ENCODE measurements around the gene CARNS1.
A peak's percentile ranks its signal among the peaks of the same experiment; 100 is the strongest.

CARNS1 gene

GRCh38 chr11:67433536-67434394 lies 18.3 kb downstream of the CARNS1 start:
- H3K9me3 Mint-ChIP-seq = no peaks in the 10 kb centered on the region
- peak overlapping the region; percentile 51 for H3K4me3 Mint-ChIP-seq
- H3K27me3 Mint-ChIP-seq = no peaks in the 10 kb centered on the region
- H3K27ac Mint-ChIP-seq = peak overlapping the region; percentile 87
- peaks cover 66% of the 10 kb centered on the region for H3K4me1 Mint-ChIP-seq (ENCODE audit: low read depth)
- H3K36me3 Mint-ChIP-seq (ENCODE audit: low read depth) = peaks cover 34% of the 10 kb centered on the region

- Mint-ChIP-seq H3K4me3 (peak overlapping the region; percentile 51), H3K27me3 (no peaks in the 10 kb centered on the region), H3K4me1 (ENCODE audit: low read depth) (peaks cover 68% of the 10 kb centered on the region), H3K27ac (peak overlapping the region; percentile 87), H3K36me3 (ENCODE audit: low read depth) (peaks cover 34% of the 10 kb centered on the region), H3K9me3 (no peaks in the 10 kb centered on the region)
Measured at GRCh38 chr11:67434395-67434881, 19.0 kb downstream of the CARNS1 start.

- H3K4me3 Mint-ChIP-seq = peak overlapping the region; percentile 91
- peak overlapping the region; percentile 93 for H3K27ac Mint-ChIP-seq
- no peaks in the 10 kb centered on the region for H3K9me3 Mint-ChIP-seq
- H3K27me3 Mint-ChIP-seq = no peaks in the 10 kb centered on the region
- H3K4me1 Mint-ChIP-seq (ENCODE audit: low read depth) = peaks cover 68% of the 10 kb centered on the region
- H3K36me3 Mint-ChIP-seq (ENCODE audit: low read depth) = peaks cover 34% of the 10 kb centered on the region
Measured at GRCh38 chr11:67435031-67435726, 19.7 kb downstream of the CARNS1 start.

GRCh38 chr11:67435727-67436458 lies 20.4 kb downstream of the CARNS1 start:
- Mint-ChIP-seq H3K36me3 (ENCODE audit: low read depth) (peaks cover 30% of the 10 kb centered on the region), H3K27ac (peak overlapping the region; percentile 98), H3K27me3 (no peaks in the 10 kb centered on the region), H3K4me3 (peak overlapping the region; percentile 91), H3K9me3 (no peaks in the 10 kb centered on the region), H3K4me1 (ENCODE audit: low read depth) (peaks cover 70% of the 10 kb centered on the region)

- H3K9me3 Mint-ChIP-seq = no peaks in the 10 kb centered on the region
- no peaks in the 10 kb centered on the region for H3K27me3 Mint-ChIP-seq
- H3K27ac Mint-ChIP-seq = peak overlapping the region; percentile 98
- H3K4me3 Mint-ChIP-seq = peak overlapping the region; percentile 91
- peaks cover 30% of the 10 kb centered on the region for H3K36me3 Mint-ChIP-seq (ENCODE audit: low read depth)
- H3K4me1 Mint-ChIP-seq (ENCODE audit: low read depth) = peaks cover 74% of the 10 kb centered on the region
Measured at GRCh38 chr11:67436459-67437081, 21.1 kb downstream of the CARNS1 start.

- Mint-ChIP-seq H3K36me3 (ENCODE audit: low read depth) (peaks cover 23% of the 10 kb centered on the region), H3K9me3 (no peaks in the 10 kb centered on the region), H3K4me3 (peak within 1 kb of the TSS; percentile 91), H3K27ac (peak within 1 kb of the TSS; percentile 98), H3K4me1 (ENCODE audit: low read depth) (peaks cover 73% of the 10 kb centered on the region), H3K27me3 (no peaks in the 10 kb centered on the region)
Measured at GRCh38 chr11:67437082-67437808, 21.8 kb downstream of the CARNS1 start, which contains the start of gene PTPRCAP. Gene PTPRCAP (minus strand): TSS chr11:67437682. CDS start chr11:67437619, 63 bp downstream.

GRCh38 chr11:67437809-67438157 lies 22.3 kb downstream of the CARNS1 start:
- Mint-ChIP-seq H3K4me1 (ENCODE audit: low read depth) (peaks cover 74% of the 10 kb centered on the region), H3K4me3 (peak overlapping the region; percentile 91), H3K27me3 (no peaks in the 10 kb centered on the region), H3K27ac (peak overlapping the region; percentile 95), H3K36me3 (ENCODE audit: low read depth) (peaks cover 21% of the 10 kb centered on the region), H3K9me3 (no peaks in the 10 kb centered on the region)

GRCh38 chr11:67438158-67438902 lies 22.9 kb downstream of the CARNS1 start:
- Mint-ChIP-seq H3K4me3 (peak overlapping the region; percentile 91), H3K27me3 (no peaks in the 10 kb centered on the region), H3K9me3 (no peaks in the 10 kb centered on the region), H3K27ac (peak overlapping the region; percentile 95), H3K36me3 (ENCODE audit: low read depth) (peaks cover 21% of the 10 kb centered on the region), H3K4me1 (ENCODE audit: low read depth) (peaks cover 70% of the 10 kb centered on the region)

GRCh38 chr11:67439321-67440228 lies 24.1 kb downstream of the CARNS1 start:
- peaks cover 68% of the 10 kb centered on the region for H3K4me1 Mint-ChIP-seq (ENCODE audit: low read depth)
- peak overlapping the region; percentile 91 for H3K4me3 Mint-ChIP-seq
- H3K36me3 Mint-ChIP-seq (ENCODE audit: low read depth) = peaks cover 21% of the 10 kb centered on the region
- H3K9me3 Mint-ChIP-seq = no peaks in the 10 kb centered on the region
- peak overlapping the region; percentile 94 for H3K27ac Mint-ChIP-seq
- H3K27me3 Mint-ChIP-seq = no peaks in the 10 kb centered on the region

GRCh38 chr11:67440229-67441097 lies 25.0 kb downstream of the CARNS1 start:
- peaks cover 71% of the 10 kb centered on the region for H3K4me1 Mint-ChIP-seq (ENCODE audit: low read depth)

GRCh38 chr11:67441098-67441563 lies 25.7 kb downstream of the CARNS1 start:
- Mint-ChIP-seq H3K4me1 (ENCODE audit: low read depth) (peaks cover 72% of the 10 kb centered on the region), H3K27ac (peak overlapping the region; percentile 54), H3K9me3 (no peaks in the 10 kb centered on the region), H3K4me3 (no peak overlapping the region), H3K36me3 (ENCODE audit: low read depth) (peaks cover 12% of the 10 kb centered on the region), H3K27me3 (no peaks in the 10 kb centered on the region)

More at GRCh38 chr11:67440229-67441097, 25.0 kb downstream of the CARNS1 start:
- Mint-ChIP-seq H3K9me3 (no peaks in the 10 kb centered on the region), H3K27ac (peak overlapping the region; percentile 94), H3K36me3 (ENCODE audit: low read depth) (peaks cover 17% of the 10 kb centered on the region), H3K4me3 (peak overlapping the region; percentile 91), H3K27me3 (no peaks in the 10 kb centered on the region)

Measured in stimulated activated naive CD8-positive, alpha-beta T cell treated with anti-CD3 and anti-CD28 coated beads, Interleukin-15, Interleukin-2, amounts not matched to agents 100 ng/mL and 50 ng/mL, for 24 hours (primary cell).